PC-3 (cell line): ENCODE results near the gene RBKS. TPM values are rescaled to one million over a fixed set of nuclear protein-coding genes. Genes with fewer than 3 reads are reported as not detected.

Experiments
- ATAC-seq: fragments of 200-7000 bp; cut with Tn5 transposase; 2 replicates; pipeline ENCODE4 v1.9.1; 2020; ENCODE audit warnings: mild to moderate bottlenecking, moderate library complexity
- BruUV-seq: library from RNA; stranded (reverse); fragments of 400-500 nt; replicated peaks from 2 replicates; lab custom pipeline; 2021; lab: Mats Ljungman, UMichigan
- CTCF ChIA-PET: fragments of 300-600 bp; sonication (Branson Sonifier 250); formaldehyde crosslinking; loops from one replicate; lab custom pipeline; 2022; ENCODE audit warnings: antibody characterized with exemption; lab: Charles Lee
- POLR2A ChIA-PET: fragments of 300-600 bp; sonication (Branson Sonifier 250); formaldehyde crosslinking; loops from one replicate; lab custom pipeline; 2022; ENCODE audit warnings: antibody characterized with exemption; ENCODE audit not compliant: unreplicated experiment; lab: Charles Lee
- DNase-seq: peaks from one replicate; pipeline ENCODE4 v3.0.0-alpha.2; 2015
- H2AFZ ChIP-seq: fragments of 300-600 bp; sonication (generic); 2 replicates; pipeline ENCODE4 v1.6.0; 2016; ENCODE audit warnings: antibody characterized with exemption, low read length
- H3F3A ChIP-seq: fragments of 300-600 bp; sonication (generic); one replicate; pipeline ENCODE4 v1.6.0; 2017; ENCODE audit warnings: antibody characterized with exemption, low read length, control low read depth, mild to moderate bottlenecking; ENCODE audit not compliant: unreplicated experiment
- H3K27ac ChIP-seq: fragments of 300-600 bp; sonication (generic); 2 replicates; pipeline ENCODE4 v1.5.1; 2016; ENCODE audit warnings: mild to moderate bottlenecking, low read length
- H3K27me3 ChIP-seq: fragments of 300-600 bp; sonication (generic); 2 replicates; pipeline ENCODE4 v1.6.1; 2016; ENCODE audit warnings: low read length, mixed read lengths
- H3K36me3 ChIP-seq: fragments of 300-600 bp; sonication (generic); 2 replicates; pipeline ENCODE4 v1.6.1; 2016; ENCODE audit warnings: low read depth, mixed run types, low read length, mixed read lengths
- H3K4me1 ChIP-seq: fragments of 300-600 bp; sonication (generic); 2 replicates; pipeline ENCODE4 v1.5.1; 2016; ENCODE audit warnings: low read length; ENCODE audit not compliant: insufficient read depth
- H3K4me2 ChIP-seq: fragments of 300-600 bp; sonication (generic); 2 replicates; pipeline ENCODE4 v1.6.0; 2016; ENCODE audit warnings: low read length
- H3K4me3 ChIP-seq: fragments of 300-600 bp; sonication (generic); 2 replicates; pipeline ENCODE4 v1.5.1; 2016; ENCODE audit warnings: mild to moderate bottlenecking, low read length, mixed read lengths
- H3K79me2 ChIP-seq: fragments of 300-600 bp; sonication (generic); 2 replicates; pipeline ENCODE4 v1.6.1; 2017; ENCODE audit warnings: low read length, mixed read lengths
- H3K9ac ChIP-seq: fragments of 300-600 bp; sonication (generic); 2 replicates; pipeline ENCODE4 v1.6.0; 2016; ENCODE audit warnings: mild to moderate bottlenecking, low read length
- H3K9me2 ChIP-seq: fragments of 300-600 bp; sonication (generic); replicated peaks from 2 replicates; pipeline ENCODE4 v1.6.1; 2016; ENCODE audit warnings: mixed run types, low read length, mixed read lengths
- H3K9me3 ChIP-seq: fragments of 300-600 bp; sonication (generic); 2 replicates; pipeline ENCODE4 v1.6.1; 2016; ENCODE audit warnings: low read length, mixed read lengths
- H4K20me1 ChIP-seq: fragments of 300-600 bp; sonication (generic); 2 replicates; pipeline ENCODE4 v1.6.1; 2016; ENCODE audit warnings: low read length, mixed read lengths
- CTCF ChIP-seq: fragments of 300-600 bp; sonication (generic); conservative IDR thresholded peaks from 2 replicates; pipeline ENCODE4 v1.5.1; 2017; ENCODE audit warnings: antibody characterized with exemption, low read depth, mild to moderate bottlenecking, low read length
- EZH2 ChIP-seq: fragments of 300-600 bp; sonication (generic); IDR thresholded peaks from one replicate; pipeline ENCODE4 v1.6.1; 2017; ENCODE audit warnings: antibody characterized with exemption, mild to moderate bottlenecking, low read length; ENCODE audit not compliant: unreplicated experiment
- EZH2phosphoT487 ChIP-seq: fragments of 300-600 bp; sonication (generic); IDR thresholded peaks from 2 replicates; pipeline ENCODE4 v1.6.1; 2018; ENCODE audit warnings: mild to moderate bottlenecking, antibody characterized with exemption, low read length, borderline replicate concordance
- intact Hi-C: fragments of 100-400 bp; cut with micrococcal nuclease; formaldehyde crosslinking; loops from 2 replicates; pipeline ENCODE4 v1.9.0; 2023
- total RNA-seq: library from RNA; depleted of rRNA; stranded (reverse); fragments of >200 nt; gene quantifications from 2 replicates; pipeline ENCODE4 v1.2.3, GENCODE V29; 2014

The RBKS gene
- total RNA-seq, 1 experiment from 2014 or later, result 1.8 TPM

DNA sequence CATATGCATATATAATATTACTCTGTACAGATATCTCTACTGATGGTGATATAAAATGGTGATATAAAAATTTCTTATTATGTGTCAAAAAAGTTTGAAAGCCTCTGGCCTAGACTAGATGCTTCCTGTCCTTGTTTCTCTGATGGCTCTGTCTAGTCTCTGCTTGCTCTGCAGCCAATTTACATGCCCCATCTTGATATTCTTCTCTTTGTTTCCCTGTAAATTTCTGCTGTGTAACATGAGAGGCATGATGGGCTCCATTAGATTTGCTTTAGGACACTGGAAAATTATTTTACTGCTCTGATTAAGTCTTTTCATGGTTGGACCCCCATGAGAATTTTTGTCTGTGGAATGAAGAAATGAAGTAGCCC lies 24.6 kb upstream of the RBKS start:
- Histone ChIP-seq H2AFZ (no peak overlapping the region), H3K4me3 (no peak overlapping the region), H4K20me1 (no peaks in the 10 kb centered on the region), H3F3A (no peaks in the 10 kb centered on the region), H3K27ac (no peak overlapping the region), H3K4me1 (peaks cover 12% of the 10 kb centered on the region; the same call in 1 of the 2 replicates), H3K36me3 (no peaks in the 10 kb centered on the region), H3K4me2 (no peak overlapping the region), H3K9ac (no peak overlapping the region), H3K79me2 (no peaks in the 10 kb centered on the region), H3K9me2 (no peaks in the 10 kb centered on the region), H3K9me3 (no peaks in the 10 kb centered on the region), H3K27me3 (no peaks in the 10 kb centered on the region)
- ATAC-seq, result no peak
- ChIA-PET CTCF (no interaction called here), POLR2A (no interaction called here)
- intact Hi-C loops, result no loop called here
- no peak for TF ChIP-seq CTCF
- no peak for TF ChIP-seq EZH2
- DNase-seq, result no peak
- BruUV-seq, result no TSS peak

DNA sequence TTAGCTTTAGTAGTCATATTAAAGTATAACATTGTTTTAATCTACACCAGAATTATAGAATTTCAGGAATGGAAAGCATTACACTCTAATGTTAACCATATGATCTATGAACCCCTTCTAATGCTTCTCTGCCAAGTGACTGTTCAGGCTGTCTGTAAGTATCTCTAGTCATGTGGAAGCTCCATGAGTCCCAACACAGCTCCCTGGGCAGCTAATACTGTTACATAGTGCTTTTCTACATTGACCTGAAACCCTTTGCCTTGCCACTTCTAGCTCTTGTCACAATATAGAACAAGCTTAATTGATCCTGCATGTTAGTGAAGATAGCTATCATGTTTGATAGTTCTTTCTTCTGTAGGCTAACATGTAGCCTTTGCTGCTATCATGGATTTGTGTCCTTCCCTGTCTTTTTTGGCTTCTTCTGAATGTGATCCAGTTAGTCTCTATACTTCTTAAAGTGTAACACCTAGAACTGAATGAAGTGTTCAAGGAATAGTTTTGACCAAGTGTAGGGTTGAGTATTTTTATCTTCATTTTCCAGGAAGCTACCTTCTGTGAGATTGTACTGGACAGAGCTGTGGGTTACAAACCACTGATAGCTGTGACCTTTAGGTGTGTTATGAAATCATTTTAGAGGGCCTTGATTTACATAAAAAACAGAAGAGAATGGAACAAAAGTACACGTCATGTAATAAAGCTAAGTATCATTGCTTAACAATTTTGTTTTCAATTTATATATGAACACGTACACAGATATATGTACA lies 24.0 kb upstream of the RBKS start:
- no peak overlapping the region for H3K4me2 ChIP-seq
- no peak for ATAC-seq

More for the DNA sequence above, 24.0 kb upstream of the RBKS start:
- Histone ChIP-seq H3K4me3 (no peak overlapping the region), H2AFZ (no peak overlapping the region), H3K27ac (no peak overlapping the region), H3K27me3 (no peaks in the 10 kb centered on the region), H3K9me3 (no peaks in the 10 kb centered on the region), H4K20me1 (no peaks in the 10 kb centered on the region), H3K36me3 (no peaks in the 10 kb centered on the region), H3F3A (no peaks in the 10 kb centered on the region), H3K9ac (no peak overlapping the region), H3K79me2 (no peaks in the 10 kb centered on the region), H3K4me1 (peaks cover 12% of the 10 kb centered on the region; the same call in 1 of the 2 replicates), H3K9me2 (no peaks in the 10 kb centered on the region)
- BruUV-seq, result no TSS peak
- intact Hi-C loops, result no loop called here
- DNase-seq, result no peak
- TF ChIP-seq EZH2 (no peak), EZH2phosphoT487 (no peak), CTCF (no peak)
- POLR2A ChIA-PET, result no interaction called here
- CTCF ChIA-PET, result no interaction called here
